ENCODE measurements around the gene EYS.
A peak's percentile ranks its signal among the peaks of the same experiment; 100 is the strongest.
"Not testable (repeated sequence)": the region's sequence is repeated elsewhere in the genome, so short reads cannot be mapped to it uniquely, and the experiment has no call there.

EYS gene

GRCh38 chr6:65569505-65569904 is 137.5 kb downstream of the EYS start:
- no peak overlapping the region for H3K27ac ChIP-seq
- TF ChIP-seq ZFX (IDR thresholded peaks at IDR 0.05) (no peak), CTCF (conservative IDR thresholded peaks at IDR 0.05) (no peak)

DNA sequence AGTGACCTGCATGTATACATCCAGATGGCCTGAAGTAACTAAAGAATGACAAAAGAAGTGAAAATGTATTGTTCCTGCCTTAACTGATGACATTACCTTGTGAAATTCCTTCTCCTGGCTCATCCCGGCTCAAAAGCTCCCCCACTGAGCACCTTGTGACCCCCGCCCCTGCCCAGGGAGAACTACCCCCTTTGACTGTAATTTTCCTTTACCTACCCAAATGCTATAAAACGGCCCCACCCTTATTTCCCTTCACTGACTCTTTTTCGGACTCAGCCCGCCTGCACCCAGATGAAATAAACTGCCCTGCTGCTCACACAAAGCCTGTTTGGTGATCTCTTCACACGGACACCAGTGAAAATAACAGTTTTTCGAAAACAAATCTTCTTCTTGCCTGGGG is 138.0 kb downstream of the EYS start:
- not testable (repeated sequence) for H3K27ac ChIP-seq

- TF ChIP-seq CTCF (conservative IDR thresholded peaks at IDR 0.05) (peak; percentile 20), ZFX (IDR thresholded peaks at IDR 0.05) (no peak)
- H3K27ac ChIP-seq, result no peak overlapping the region
Observed at GRCh38 chr6:65566117-65566516, 140.9 kb downstream of the EYS start.

DNA sequence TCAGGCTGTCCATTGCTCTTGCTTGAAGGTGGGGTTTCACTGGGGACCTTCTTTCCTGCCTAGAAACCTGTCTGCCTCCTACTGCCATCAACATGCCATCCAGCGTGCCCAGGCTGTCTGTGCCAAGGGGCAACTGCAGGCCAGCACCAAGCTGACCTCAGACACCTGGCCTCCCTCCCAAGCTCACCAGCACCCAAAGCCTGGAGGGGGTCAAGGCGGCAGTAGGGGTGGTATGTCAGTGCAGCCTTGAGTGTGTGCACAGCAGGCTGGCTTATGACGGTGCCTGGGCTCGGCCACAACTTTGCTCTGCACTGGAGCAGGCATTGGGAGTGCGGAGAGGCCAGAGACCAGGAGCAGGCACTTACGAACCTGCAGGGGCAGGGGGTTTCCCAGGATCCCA is 149.0 kb downstream of the EYS start:
- TF ChIP-seq ZFX (IDR thresholded peaks at IDR 0.05) (no peak), CTCF (conservative IDR thresholded peaks at IDR 0.05) (no peak)
- no peak overlapping the region for H3K27ac ChIP-seq

DNA sequence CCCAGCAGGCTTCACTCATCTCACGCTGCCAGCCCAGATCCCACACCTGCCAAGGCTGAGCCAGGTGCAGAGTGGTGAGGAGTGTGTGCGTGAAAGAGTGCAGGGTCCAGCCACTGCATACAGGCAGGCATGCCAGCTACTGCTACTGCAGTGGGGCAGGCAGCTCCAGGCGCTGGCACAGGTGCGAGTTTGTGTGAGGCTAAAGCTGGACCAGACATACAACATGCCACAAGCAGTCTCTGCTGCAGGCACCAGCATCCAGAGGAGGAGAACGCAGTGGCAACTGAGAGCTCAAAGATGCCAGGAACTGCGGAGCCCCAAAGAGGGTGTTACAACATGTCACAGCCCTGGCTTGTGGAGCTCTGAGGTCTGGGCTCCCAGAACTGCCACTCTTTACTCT is 149.8 kb downstream of the EYS start:
- H3K27ac ChIP-seq, result no peak overlapping the region
- TF ChIP-seq CTCF (conservative IDR thresholded peaks at IDR 0.05) (no peak), ZFX (IDR thresholded peaks at IDR 0.05) (no peak)

- H3K27ac ChIP-seq, result no peak overlapping the region
- TF ChIP-seq CTCF (conservative IDR thresholded peaks at IDR 0.05) (no peak), ZFX (IDR thresholded peaks at IDR 0.05) (no peak)
Observed at GRCh38 chr6:65546894-65547293, 160.1 kb downstream of the EYS start.

DNA sequence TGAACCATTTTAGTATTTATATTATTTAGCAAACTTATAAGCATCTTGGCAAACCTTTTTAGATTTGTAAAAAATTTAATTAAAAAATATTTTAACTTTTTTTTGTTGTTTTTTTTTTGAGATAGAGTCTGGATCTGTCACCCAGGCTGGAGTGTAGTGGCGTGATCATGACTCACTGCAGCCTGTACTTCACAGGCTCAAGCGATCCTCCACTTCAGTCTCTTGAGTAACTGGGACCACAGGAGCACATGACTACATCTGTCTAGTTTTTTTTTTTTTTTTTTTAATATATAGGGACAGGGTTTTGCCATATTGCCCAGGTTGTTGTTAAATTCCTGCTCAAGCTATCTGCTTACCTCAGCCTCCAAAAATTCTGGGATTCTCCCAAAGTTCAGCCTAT is 161.1 kb downstream of the EYS start:
- TF ChIP-seq ZFX (IDR thresholded peaks at IDR 0.05) (no peak), CTCF (conservative IDR thresholded peaks at IDR 0.05) (no peak)
- no peak overlapping the region for H3K27ac ChIP-seq

GRCh38 chr6:65538644-65539043 is 168.4 kb downstream of the EYS start:
- TF ChIP-seq CTCF (conservative IDR thresholded peaks at IDR 0.05) (no peak), ZFX (IDR thresholded peaks at IDR 0.05) (no peak)
- H3K27ac ChIP-seq, result no peak overlapping the region

Data from C4-2B (cell line).